ENCODE data around the gene PCDHGC3.

PCDHGC3 gene

DNA sequence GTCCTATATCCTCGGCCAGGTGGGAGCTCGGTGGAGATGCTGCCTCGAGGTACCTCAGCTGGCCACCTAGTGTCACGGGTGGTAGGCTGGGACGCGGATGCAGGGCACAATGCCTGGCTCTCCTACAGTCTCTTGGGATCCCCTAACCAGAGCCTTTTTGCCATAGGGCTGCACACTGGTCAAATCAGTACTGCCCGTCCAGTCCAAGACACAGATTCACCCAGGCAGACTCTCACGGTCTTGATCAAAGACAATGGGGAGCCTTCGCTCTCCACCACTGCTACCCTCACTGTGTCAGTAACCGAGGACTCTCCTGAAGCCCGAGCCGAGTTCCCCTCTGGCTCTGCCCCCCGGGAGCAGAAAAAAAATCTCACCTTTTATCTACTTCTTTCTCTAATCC is 2.0 kb downstream of the PCDHGC3 start:
- no peaks in the 10 kb centered on the region for H3K9me2 ChIP-seq (replicated peaks; ENCODE audit: control insufficient read depth, low read length)
- H4K20me1 ChIP-seq (ENCODE audit: control insufficient read depth, insufficient read depth, low read depth, low read length) = 0 out of 2 replicates have a peak, but pooled peaks cover 7% of the 10 kb centered on the region
- TF ChIP-seq, protein P1, sequence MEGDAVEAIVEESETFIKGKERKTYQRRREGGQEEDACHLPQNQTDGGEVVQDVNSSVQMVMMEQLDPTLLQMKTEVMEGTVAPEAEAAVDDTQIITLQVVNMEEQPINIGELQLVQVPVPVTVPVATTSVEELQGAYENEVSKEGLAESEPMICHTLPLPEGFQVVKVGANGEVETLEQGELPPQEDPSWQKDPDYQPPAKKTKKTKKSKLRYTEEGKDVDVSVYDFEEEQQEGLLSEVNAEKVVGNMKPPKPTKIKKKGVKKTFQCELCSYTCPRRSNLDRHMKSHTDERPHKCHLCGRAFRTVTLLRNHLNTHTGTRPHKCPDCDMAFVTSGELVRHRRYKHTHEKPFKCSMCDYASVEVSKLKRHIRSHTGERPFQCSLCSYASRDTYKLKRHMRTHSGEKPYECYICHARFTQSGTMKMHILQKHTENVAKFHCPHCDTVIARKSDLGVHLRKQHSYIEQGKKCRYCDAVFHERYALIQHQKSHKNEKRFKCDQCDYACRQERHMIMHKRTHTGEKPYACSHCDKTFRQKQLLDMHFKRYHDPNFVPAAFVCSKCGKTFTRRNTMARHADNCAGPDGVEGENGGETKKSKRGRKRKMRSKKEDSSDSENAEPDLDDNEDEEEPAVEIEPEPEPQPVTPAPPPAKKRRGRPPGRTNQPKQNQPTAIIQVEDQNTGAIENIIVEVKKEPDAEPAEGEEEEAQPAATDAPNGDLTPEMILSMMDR (IDR thresholded peaks at IDR 0.05; ENCODE audit: low read depth, low read length, poor library complexity, severe bottlenecking) = no peak
- TF ChIP-seq EZH2phosphoT487 (IDR thresholded peaks at IDR 0.05; ENCODE audit: borderline replicate concordance, low read length) = no peak
- no peaks in the 10 kb centered on the region for H3K27me3 ChIP-seq (ENCODE audit: control insufficient read depth, low read length)
- H3K4me1 ChIP-seq (ENCODE audit: control insufficient read depth, low read length) = peaks cover 67% of the 10 kb centered on the region
- peak overlapping the region; percentile 96 for H3K4me2 ChIP-seq (ENCODE audit: low read length)
- no peaks in the 10 kb centered on the region for H3K9me3 ChIP-seq (ENCODE audit: control insufficient read depth, insufficient read depth, low read length)
- no peak overlapping the region for H3K27ac ChIP-seq (ENCODE audit: low read depth, low read length)
- H3K4me3 ChIP-seq (ENCODE audit: low read length) = peak overlapping the region; percentile 90
- H3K79me2 ChIP-seq (ENCODE audit: control insufficient read depth, low read length) = peaks cover 73% of the 10 kb centered on the region
- peaks cover 13% of the 10 kb centered on the region; the same call in 1 of the 2 replicates for H3F3A ChIP-seq (ENCODE audit: control insufficient read depth, insufficient read depth)
- peaks cover 58% of the 10 kb centered on the region for H3K36me3 ChIP-seq (ENCODE audit: control insufficient read depth, low read length)

DNA sequence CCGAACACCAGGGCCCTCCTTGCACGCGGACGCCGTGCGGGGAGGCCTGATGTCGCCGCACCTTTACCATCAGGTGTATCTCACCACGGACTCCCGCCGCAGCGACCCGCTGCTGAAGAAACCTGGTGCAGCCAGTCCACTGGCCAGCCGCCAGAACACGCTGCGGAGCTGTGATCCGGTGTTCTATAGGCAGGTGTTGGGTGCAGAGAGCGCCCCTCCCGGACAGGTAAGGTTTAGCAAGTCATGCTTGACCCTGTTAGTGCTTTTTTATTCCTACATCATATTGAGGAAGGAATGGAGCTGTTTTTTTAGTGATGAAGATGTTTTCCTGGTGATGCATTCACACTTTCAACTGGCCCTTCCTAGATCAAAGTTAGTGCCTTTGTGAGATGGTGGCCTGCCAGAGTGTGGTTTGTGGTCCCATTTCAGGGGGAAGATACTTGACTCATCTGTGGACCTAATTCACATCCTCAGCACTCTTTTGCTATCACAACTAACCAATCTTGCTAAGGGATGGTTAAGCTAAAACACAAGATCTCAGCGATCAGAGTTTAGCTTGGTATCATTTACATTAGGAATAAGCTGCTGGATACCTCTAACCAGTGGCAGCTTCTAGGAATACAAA is 2.7 kb downstream of the PCDHGC3 start:
- H3K9me3 ChIP-seq (ENCODE audit: control insufficient read depth, insufficient read depth, low read length) = no peaks in the 10 kb centered on the region
- 0 out of 2 replicates have a peak, but pooled peaks cover 7% of the 10 kb centered on the region for H4K20me1 ChIP-seq (ENCODE audit: control insufficient read depth, insufficient read depth, low read depth, low read length)
- peaks cover 60% of the 10 kb centered on the region for H3K36me3 ChIP-seq (ENCODE audit: control insufficient read depth, low read length)
- H3K9me2 ChIP-seq (replicated peaks; ENCODE audit: control insufficient read depth, low read length) = no peaks in the 10 kb centered on the region
- peak overlapping the region; percentile 90 for H3K4me3 ChIP-seq (ENCODE audit: low read length)
- peak overlapping the region; percentile 96 for H3K4me2 ChIP-seq (ENCODE audit: low read length)
- no peak for TF ChIP-seq EZH2phosphoT487 (IDR thresholded peaks at IDR 0.05; ENCODE audit: borderline replicate concordance, low read length)
- TF ChIP-seq, protein P1 (IDR thresholded peaks at IDR 0.05; ENCODE audit: low read depth, low read length, poor library complexity, severe bottlenecking) = peak; percentile 65
- peaks cover 79% of the 10 kb centered on the region for H3K79me2 ChIP-seq (ENCODE audit: control insufficient read depth, low read length)
- peaks cover 73% of the 10 kb centered on the region for H3K4me1 ChIP-seq (ENCODE audit: control insufficient read depth, low read length)
- H3K27me3 ChIP-seq (ENCODE audit: control insufficient read depth, low read length) = no peaks in the 10 kb centered on the region
- no peak overlapping the region for H3K27ac ChIP-seq (ENCODE audit: low read depth, low read length)
- peaks cover 13% of the 10 kb centered on the region; the same call in 1 of the 2 replicates for H3F3A ChIP-seq (ENCODE audit: control insufficient read depth, insufficient read depth)

DNA sequence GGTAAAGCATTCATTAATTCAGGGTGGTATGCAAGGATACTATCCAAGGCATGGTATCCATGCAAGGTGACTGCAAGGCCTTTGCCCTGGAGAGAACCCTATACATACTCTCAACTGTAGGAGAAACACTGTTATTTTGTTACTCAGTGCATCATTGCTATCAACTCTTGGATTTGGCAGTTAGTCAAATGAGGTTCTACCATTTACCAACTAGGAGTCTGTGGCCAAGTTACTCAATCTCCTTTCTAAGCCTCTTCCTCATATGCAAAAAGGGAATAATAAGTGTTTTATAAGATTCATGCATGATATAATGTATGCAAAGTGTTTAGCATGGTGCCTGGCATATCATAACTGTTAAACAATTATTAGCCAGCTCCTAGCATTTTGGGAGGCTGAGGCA is 4.0 kb downstream of the PCDHGC3 start:
- Histone ChIP-seq H3K4me2 (ENCODE audit: low read length) (peak overlapping the region; percentile 96), H3K27ac (ENCODE audit: low read depth, low read length) (peak overlapping the region; percentile 41; the same call in 1 of the 2 replicates), H3F3A (ENCODE audit: control insufficient read depth, insufficient read depth) (peaks cover 11% of the 10 kb centered on the region; the same call in 1 of the 2 replicates), H4K20me1 (ENCODE audit: control insufficient read depth, insufficient read depth, low read depth, low read length) (0 out of 2 replicates have a peak, but pooled peaks cover 7% of the 10 kb centered on the region), H3K4me3 (ENCODE audit: low read length) (peak overlapping the region; percentile 90), H3K36me3 (ENCODE audit: control insufficient read depth, low read length) (peaks cover 71% of the 10 kb centered on the region), H3K9me2 (replicated peaks; ENCODE audit: control insufficient read depth, low read length) (no peaks in the 10 kb centered on the region), H3K9me3 (ENCODE audit: control insufficient read depth, insufficient read depth, low read length) (no peaks in the 10 kb centered on the region), H3K79me2 (ENCODE audit: control insufficient read depth, low read length) (peaks cover 92% of the 10 kb centered on the region), H3K27me3 (ENCODE audit: control insufficient read depth, low read length) (no peaks in the 10 kb centered on the region), H3K4me1 (ENCODE audit: control insufficient read depth, low read length) (peaks cover 84% of the 10 kb centered on the region)
- TF ChIP-seq, protein P1 (IDR thresholded peaks at IDR 0.05; ENCODE audit: low read depth, low read length, poor library complexity, severe bottlenecking) = no peak
- no peak for TF ChIP-seq EZH2phosphoT487 (IDR thresholded peaks at IDR 0.05; ENCODE audit: borderline replicate concordance, low read length)

Data from DOHH2 (cell line).